Fibroblast of villous mesenchyme (primary cell): ENCODE measurements around the gene LARP1. TPM values are rescaled to one million over a fixed set of nuclear protein-coding genes. Genes with fewer than 3 reads are reported as not detected.

Experiments
- DNase-seq: peaks from one replicate; pipeline ENCODE4 v3.0.0-alpha.2; 2010; ENCODE audit warnings: low read depth
- H3K4me3 ChIP-seq: 2 replicates; pipeline ENCODE4 v1.5.1; 2011; ENCODE audit warnings: low read depth, mild to moderate bottlenecking, low read length
- CTCF ChIP-seq: IDR thresholded peaks from 2 replicates; pipeline ENCODE4 v1.5.1; 2012; ENCODE audit warnings: low read depth, mild to moderate bottlenecking, low read length; ENCODE audit not compliant: insufficient read depth
- total RNA-seq: library from RNA; depleted of rRNA; stranded (reverse); fragments of >200 nt; gene quantifications from 2 replicates; pipeline ENCODE4 v1.2.3, GENCODE V29; 2012

Gene LARP1
- total RNA-seq, 1 donor = 111 TPM

- peak overlapping the region; percentile 90 for H3K4me3 ChIP-seq
- peak; percentile 97 for DNase-seq
- peak; percentile 8 for TF ChIP-seq CTCF
Observed at GRCh38 chr5:154857530-154858296, 102.5 kb downstream of the LARP1 start.

GRCh38 chr5:154858297-154858971 is 103.3 kb downstream of the LARP1 start, which contains the start of gene CNOT8:
CNOT8 (plus strand) TSS chr5:154858627; CDS start chr5:154863279, 4,652 bp downstream.
- peak within 1 kb of the TSS; percentile 90 for H3K4me3 ChIP-seq
- TF ChIP-seq CTCF = no peak
- peak; percentile 97 for DNase-seq

- H3K4me3 ChIP-seq = peak overlapping the region; percentile 90
- DNase-seq = peak; percentile 21
- no peak for TF ChIP-seq CTCF
Observed at GRCh38 chr5:154858972-154859871, 104.0 kb downstream of the LARP1 start.

- TF ChIP-seq CTCF = no peak
- peak overlapping the region; percentile 90 for H3K4me3 ChIP-seq
- DNase-seq = peak; percentile 80
Observed at GRCh38 chr5:154860123-154860522, 104.9 kb downstream of the LARP1 start.

- no peak for DNase-seq
- peak overlapping the region; percentile 90 for H3K4me3 ChIP-seq
- no peak for TF ChIP-seq CTCF
Observed at GRCh38 chr5:154860765-154861164, 105.6 kb downstream of the LARP1 start.

GRCh38 chr5:154861946-154862345 is 106.8 kb downstream of the LARP1 start:
- H3K4me3 ChIP-seq = no peak overlapping the region
- no peak for TF ChIP-seq CTCF
- DNase-seq = no peak
